ENCODE data around the gene TMEM91.
A peak's percentile ranks its signal among the peaks of the same experiment; 100 is the strongest.

TMEM91 gene

DNA sequence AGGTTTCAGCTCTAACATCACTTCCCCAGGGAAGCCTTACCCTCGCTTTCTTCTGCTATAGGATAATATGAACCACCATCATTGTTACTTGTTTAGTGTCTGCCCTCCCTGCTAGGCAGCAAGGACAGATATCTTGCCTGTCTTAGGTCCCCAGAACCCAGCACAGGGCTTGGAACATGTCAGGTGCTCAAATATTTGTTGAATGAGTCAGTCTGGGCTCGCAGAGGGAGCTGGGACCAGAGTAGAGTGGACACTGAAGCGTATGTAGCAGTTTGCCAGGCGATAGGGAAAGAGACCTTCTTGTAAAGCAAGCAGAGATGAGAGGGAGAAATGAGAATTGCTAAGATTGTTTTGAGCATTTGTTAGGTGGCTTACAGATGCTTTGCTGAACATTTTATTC is 33.0 kb downstream of the TMEM91 start:
- no peak for DNase-seq (ENCODE audit: low read depth in 2 of 3, low spot score in 2 of 3)

DNA sequence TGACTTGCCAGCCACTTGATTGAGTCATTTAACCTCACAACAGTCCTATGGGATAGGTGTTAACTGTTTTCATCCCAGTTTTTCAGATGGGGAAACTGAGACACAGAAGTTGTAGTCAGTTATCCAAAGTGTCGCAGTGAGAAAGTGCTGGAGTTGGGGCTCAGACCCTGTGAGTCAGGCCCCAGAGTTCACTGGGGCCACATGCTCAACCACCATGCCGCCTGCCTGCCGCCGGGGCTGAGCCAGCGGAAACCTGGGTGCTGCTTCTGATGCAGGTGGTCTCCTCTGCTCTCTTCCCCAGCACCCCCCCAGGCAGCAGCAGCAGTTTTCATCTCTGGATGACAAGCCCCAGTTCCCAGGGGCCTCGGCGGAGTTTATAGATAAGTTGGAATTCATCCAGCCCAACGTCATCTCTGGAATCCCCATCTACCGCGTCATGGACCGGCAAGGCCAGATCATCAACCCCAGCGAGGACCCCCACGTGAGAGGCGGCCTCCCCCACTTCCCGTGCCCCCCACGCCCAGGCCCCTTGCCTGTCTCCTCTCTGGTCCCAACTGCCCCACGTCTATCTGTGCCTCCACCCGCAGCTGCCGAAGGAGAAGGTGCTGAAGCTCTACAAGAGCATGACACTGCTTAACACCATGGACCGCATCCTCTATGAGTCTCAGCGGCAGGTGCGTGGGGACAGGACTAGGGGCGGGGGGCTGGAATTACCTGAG is 34.2 kb downstream of the TMEM91 start:
- no peak for DNase-seq (ENCODE audit: low read depth in 2 of 3, low spot score in 2 of 3)

DNA sequence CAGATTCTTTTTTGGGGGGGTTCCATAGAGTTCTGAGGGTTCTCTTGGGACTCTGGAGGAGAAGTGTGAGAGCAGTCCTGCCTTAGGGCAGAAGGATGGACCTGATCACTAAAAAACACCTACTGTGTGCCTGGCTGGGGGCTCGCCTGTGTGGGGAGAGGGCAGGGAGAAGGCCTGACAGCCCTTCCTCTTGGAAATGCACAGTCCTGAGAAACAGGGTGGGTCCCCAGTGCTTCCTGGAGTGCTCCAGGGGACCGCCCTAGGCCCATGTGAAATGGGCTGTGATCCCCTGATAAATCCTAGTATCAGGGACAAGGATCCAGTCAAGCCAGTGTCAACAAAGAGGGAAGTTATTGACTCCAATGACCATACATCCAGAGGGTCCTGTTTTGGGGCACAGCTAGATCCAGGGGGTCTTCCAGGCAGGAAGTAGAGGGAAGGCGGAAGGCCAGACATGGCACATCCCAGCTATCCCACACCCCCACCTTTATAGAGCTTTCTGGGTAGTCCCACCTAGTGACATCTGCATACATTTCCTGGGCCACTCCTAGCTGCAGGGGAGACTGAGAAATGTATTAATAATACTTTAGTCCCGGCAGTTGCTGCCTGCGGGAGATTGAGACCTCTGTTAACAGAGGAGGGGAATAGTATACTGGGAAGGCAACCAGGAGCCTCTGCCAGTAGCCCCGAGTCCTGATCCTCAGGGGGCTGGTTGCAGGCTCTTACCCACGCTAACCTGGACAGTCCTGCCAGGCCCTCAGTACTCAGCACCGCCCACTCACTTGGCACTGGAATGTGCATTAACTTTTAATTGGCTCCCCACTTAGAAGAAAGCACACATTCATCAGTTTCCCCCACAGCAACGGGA is 35.0 kb downstream of the TMEM91 start:
- DNase-seq (ENCODE audit: low read depth in 2 of 3, low spot score in 2 of 3) = no peak

DNA sequence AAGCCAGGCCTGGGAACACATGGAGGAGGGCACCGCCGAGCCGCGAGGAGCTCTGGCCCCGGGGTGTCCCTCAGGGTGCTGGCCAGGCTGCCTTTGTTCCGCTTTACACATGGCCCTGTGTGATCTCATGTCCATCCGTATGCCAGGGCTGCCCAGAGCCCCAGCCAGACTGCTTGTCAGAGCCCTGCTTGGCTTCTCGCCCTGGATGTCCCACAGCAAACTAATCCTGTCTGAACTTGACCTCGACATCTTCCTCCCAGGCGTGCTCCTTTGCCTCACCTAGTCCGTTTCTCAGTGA is 35.6 kb downstream of the TMEM91 start:
- no peak for DNase-seq (ENCODE audit: low read depth in 2 of 3, low spot score in 2 of 3)

DNA sequence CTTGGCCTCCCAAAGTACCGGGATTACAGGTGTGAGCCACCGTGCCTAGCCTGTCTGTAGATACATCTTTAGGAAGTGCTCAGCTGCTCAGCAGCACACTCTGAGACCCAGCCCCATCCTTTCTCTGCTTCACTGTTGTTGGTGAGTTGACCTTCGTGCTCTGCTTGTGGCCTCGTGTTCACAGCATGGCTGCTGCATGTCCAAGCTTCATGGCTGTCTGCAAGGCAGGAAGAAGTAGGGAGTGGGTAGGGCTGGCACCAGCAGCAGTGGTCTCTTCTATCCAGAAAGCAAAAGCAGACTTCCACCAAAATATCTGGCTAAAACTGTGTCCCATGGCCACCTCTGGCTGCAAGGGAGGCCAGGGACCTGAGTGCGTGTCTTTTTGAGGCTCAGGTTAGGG is 36.6 kb downstream of the TMEM91 start:
- no peak for DNase-seq (ENCODE audit: low read depth in 2 of 3, low spot score in 2 of 3)

DNA sequence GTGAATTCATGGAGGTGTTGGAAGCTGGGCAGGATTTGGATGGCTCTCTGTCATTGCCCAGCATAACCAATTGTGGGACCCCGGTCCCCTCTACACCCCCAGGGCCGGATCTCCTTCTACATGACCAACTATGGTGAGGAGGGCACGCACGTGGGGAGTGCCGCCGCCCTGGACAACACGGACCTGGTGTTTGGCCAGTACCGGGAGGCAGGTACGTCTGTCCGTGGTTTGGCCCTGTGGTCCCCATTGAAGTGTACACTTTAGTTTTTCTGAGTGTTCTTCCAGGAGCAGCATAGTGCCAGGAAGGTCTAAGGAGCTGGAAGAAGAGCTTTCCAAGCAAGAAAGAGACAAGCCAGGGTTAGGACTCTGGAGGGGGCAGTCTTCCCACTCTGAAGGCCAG is 37.6 kb downstream of the TMEM91 start:
- DNase-seq (ENCODE audit: low read depth in 2 of 3, low spot score in 2 of 3) = no peak

DNA sequence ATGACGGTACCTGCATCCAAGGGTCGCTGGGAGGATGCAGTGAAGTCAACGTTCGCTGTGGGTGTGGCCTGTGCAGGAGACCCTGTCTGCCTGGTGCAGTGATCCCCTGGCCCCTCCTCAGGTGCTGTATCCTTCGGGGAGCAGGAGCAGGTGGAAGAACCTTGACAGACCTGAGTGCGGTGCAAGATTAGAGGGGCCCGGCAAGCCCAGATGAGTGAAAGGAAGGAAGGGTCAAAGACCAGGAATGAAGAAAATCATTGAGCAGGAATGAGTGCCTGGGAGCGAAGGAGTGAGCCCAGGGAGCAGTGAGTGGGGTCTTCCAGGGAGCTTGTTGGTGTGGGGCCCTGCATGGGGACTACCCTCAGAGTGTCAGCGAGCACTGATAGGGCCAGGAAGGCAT is 38.1 kb downstream of the TMEM91 start:
- no peak for DNase-seq (ENCODE audit: low read depth in 2 of 3, low spot score in 2 of 3)

DNA sequence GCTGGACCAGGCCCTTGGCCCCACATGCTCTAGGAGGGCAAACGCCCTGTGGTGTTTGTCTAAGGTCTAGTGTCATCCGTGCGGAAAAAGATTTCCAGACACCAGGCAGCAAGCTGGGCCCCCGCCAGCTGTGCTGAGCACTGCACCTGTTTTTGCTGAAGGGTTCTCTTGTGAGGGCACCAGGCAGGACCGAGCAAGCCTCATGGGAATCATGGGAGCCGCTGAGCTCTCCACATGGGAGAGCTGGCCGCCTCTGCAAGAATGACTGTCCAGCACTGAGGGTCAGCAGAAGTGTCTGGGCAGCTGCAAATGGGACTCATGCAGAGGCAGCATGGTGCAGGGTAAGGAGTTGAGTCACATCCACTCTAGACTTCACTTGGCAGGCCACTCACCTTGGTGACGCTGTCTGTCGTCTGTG is 38.8 kb downstream of the TMEM91 start:
- no peak for DNase-seq (ENCODE audit: low read depth in 2 of 3, low spot score in 2 of 3)

DNA sequence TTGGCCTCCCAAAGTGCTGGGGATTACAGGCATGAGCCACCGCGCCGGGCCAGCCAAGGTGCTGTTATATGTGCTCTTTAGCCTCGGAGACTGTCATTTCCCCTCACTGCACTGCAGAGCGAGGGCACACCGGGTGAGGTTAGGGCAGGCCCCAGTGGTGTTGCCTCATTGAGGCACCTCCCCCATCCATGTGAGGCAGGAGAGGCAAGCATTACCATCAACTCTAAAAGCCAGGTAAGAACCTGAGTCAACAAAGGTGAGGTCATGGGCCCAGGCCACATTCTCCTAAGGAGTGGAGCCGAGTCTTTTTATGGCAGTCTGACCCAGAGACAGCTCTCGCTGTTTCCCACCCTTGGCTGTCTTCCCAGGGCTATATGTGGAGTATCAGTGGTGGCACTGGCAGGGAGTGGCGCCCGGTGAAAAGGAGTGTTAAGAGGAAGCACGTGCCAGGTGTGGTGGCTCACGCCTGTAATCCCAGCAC is 39.9 kb downstream of the TMEM91 start:
- DNase-seq (ENCODE audit: low read depth in 2 of 3, low spot score in 2 of 3) = no peak

DNA sequence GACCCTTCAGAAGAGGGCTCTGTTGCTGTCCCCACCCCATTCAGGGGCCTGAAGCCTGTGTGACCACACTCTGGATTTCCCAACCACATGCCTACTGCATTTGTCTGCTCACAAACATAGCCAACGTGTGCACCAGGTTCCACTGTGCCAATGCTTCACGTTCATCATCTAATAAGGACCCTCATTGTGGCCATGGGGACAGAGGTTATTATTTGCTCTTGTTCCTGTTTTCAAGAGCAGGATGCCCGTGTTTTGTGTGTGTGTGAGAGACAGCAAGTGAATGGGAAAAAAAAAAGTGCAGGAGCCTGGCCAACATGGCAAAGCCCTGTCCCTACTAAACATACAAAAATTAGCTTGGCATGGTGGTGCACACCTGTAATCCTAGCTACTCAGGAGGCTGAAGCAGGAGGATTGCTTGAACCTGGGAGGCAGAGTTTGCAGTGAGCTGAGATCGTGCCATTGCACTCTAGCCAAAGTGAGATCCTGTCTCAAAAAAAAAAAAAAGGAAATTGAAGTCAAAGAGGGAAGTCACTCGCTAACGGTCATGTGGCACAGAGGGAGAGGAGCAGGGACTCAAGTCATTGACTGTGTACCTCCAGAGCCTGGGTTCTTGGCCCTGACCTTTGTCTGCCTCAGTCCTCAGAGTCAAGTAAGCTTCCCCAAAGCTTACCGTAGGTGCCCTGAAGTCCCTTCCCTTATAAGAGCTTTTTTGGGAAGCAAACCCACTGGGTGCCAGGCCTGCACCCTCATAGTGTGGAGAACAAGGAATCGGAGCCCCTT is 44.0 kb downstream of the TMEM91 start:
- DNase-seq (ENCODE audit: low read depth in 2 of 3, low spot score in 2 of 3) = no peak

DNA sequence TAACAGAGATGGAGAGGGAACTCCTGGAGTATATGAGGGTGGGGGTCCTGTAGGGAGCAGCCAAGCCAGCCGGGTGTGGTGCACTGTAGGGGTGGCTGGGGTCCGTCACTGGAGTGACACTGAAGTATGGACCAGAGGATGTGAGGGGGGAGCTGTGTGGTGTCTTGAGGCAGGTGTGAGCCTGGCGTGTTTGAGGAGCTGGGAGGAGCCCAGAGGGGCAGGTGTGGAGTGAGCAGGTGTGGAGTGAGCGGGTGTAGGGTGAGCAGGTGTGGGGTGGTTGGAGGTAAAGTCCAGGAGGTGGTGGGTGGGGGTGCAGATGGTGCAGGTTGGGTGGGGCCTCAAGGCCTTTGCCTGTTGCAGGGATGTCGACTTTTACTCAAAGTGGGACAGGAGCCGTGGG is 45.0 kb downstream of the TMEM91 start:
- no peak for DNase-seq (ENCODE audit: low read depth in 2 of 3, low spot score in 2 of 3)

DNA sequence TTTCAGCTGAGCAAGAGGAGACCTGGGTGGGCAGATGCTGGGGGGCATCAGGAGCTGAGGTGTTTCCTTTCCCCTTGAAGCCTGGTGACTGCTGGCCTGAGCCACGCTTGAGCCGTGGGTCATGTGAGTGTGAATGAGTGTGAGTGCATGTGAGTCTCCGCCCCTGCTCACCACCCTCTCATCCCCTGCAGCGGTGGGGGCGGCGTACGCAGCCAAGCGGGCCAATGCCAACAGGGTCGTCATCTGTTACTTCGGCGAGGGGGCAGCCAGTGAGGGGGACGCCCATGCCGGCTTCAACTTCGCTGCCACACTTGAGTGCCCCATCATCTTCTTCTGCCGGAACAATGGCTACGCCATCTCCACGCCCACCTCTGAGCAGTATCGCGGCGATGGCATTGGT is 45.6 kb downstream of the TMEM91 start:
- no peak for DNase-seq (ENCODE audit: low read depth in 2 of 3, low spot score in 2 of 3)

DNA sequence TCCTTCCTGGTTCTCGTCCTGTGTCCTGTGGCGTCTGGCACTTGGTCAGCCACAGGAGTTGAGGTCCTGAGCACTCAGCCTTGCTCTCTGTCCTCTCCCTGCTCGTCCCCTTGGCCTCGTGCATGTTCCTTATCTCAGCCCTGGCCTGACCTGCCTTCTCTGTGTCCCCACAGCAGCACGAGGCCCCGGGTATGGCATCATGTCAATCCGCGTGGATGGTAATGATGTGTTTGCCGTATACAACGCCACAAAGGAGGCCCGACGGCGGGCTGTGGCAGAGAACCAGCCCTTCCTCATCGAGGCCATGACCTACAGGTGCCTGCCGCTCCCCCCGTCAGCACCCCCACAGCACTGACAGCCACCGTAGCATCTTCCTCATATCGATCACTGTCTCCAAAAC is 46.1 kb downstream of the TMEM91 start:
- DNase-seq (ENCODE audit: low read depth in 2 of 3, low spot score in 2 of 3) = no peak

DNA sequence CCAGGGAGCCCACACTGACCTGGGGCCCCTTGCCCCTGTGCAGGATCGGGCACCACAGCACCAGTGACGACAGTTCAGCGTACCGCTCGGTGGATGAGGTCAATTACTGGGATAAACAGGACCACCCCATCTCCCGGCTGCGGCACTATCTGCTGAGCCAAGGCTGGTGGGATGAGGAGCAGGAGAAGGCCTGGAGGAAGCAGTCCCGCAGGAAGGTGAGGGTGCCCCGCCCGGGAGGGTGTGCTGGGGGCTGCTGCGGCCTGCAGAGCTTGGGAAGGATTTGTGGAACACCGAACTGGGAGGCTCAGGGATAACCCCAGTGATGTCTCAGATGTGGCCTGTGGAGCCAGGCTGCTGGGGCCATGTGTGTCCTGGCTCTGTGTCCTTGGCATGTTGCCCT is 46.6 kb downstream of the TMEM91 start:
- no peak for DNase-seq (ENCODE audit: low read depth in 2 of 3, low spot score in 2 of 3)

DNA sequence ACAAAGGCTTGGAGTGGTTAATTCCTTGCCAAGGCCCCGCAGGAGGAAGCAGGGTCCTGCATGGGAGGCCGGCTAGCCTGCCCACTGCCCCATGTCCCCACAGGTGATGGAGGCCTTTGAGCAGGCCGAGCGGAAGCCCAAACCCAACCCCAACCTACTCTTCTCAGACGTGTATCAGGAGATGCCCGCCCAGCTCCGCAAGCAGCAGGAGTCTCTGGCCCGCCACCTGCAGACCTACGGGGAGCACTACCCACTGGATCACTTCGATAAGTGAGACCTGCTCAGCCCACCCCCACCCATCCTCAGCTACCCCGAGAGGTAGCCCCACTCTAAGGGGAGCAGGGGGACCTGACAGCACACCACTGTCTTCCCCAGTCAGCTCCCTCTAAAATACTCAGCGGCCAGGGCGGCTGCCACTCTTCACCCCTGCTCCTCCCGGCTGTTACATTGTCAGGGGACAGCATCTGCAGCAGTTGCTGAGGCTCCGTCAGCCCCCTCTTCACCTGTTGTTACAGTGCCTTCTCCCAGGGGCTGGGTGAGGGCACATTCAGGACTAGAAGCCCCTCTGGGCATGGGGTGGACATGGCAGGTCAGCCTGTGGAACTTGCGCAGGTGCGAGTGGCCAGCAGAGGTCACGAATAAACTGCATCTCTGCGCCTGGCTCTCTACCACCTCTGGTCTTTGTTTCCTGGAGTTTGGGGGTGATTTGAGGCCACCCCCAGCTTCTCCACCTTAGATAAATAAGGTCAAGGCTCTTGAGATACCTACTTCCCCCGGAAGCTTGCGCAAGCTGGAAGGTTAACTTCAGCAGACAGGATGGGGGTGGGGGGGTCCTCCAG is 48.2 kb downstream of the TMEM91 start:
- no peak for DNase-seq (ENCODE audit: low read depth in 2 of 3, low spot score in 2 of 3)

DNA sequence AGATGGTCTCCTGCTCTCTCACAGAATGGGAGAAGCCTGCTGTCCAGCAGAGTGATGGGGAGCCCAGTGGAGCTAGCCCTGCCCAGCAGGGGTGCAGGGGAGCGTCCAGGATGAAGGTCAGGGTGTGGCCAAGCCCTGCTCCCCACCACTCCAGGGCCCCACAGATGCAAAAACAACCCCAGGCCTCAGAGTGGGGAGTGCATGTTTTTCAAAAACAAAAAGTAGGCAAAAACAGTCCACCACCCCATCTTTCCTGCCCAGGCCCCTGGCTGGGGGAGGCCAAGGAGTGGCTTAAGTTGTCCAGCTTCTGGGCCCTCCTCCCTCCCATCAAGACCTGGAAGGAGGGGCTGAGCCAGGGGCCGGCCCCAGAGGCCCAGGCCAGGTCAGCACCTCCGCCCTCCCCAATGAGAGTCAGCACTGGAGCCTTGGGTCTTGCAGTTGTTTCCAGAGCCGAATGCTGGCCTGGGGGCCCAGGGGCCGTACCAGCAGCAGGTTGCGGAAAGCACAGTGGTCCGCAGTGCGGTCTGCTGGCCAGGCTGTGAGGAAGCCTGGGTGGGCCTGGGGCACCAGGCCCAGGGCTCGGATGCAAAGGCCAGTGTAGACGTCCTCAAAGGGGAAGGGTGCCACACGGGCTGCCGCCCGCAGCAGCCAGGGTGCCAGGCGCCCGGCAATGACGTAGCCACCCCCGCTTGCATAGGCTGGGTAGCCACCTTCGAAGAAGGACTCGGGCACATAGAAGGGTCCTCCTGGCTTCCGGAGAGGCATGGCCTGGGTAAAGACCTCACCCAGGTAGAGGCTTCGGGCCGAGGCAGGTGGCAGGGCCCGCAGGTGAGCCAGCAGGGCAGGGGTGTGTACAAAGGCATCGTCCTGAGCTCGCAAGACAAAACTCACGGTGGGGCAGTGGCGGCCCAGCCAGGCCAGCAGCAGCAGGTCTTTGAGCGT is 49.1 kb downstream of the TMEM91 start:
- no peak for DNase-seq (ENCODE audit: low read depth in 2 of 3, low spot score in 2 of 3)

DNA sequence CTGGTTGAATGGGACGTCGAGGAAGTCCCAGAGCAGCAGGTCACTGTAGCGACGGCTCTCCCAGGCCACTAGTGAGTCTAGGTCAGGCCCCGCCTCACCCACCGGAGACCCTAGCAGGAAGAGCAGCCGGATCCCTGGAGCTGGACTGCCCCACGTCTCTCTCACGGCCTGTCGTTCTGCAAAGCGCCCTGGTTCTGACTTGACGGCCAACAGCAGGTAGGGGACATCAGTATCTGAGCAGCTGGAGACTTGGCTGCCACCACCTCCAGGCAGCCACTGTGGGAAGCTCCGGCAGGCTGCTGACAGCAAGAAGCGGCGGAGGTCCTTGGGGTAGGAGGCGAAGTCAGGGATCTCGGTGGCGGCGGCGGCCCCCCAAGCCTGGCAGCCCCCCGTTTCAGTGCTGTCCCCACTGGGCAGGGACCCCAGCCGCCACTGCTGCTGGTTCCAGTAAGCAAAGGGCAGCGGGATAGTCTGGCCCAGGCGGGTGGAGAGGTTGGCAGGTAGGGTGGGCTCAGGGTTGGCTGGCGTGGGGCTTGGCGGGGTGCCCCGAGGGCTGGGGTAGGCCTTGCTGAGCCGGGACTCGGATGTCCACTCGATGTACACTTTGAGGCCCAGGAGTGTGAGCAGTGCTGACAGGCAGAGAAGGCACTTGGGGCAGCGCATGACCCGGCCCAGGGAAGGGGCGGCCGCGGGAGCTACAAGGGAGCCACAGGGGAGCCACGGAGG is 49.9 kb downstream of the TMEM91 start:
- DNase-seq (ENCODE audit: low read depth in 2 of 3, low spot score in 2 of 3) = no peak

DNA sequence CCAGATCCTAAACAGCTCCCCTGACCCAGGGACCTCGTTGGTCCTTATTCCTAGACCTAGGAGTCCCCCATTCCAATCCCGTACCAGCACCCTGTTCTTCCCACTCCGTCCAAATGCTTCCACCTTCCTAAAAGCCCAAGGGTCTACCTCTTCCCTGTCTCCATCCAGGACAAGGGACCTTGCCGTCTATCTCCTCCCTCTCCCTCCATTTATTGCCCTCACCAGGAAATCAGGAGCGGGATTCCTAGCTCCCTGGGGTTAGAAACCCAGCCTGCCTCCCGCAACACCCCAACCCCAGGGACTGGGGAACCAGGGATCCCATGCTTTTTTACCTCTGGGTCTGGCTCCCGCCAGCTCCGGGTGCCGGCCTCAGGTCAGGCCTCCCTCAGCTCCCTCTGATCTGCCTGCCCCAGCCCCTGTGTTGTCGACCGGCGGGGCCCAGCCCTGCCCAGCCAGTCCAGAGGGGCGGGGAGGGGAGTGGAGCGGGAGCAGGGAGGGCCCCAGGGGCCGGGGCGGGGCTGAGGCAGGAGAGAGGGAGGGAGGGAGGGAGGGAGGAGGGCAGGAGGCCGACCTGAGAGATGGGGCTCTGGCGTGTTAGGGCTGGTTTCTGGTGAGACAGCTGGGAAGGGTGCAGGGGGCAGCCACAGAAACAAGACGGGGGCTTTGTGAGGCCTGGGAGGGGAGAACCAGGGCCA is 50.8 kb downstream of the TMEM91 start, which contains the start of gene B3GNT8:
TSS of gene B3GNT8 (minus strand) at position 423 of the 695 bp plus-strand sequence. CDS start 596 bp downstream, outside the sequence.
- DNase-seq (ENCODE audit: low read depth in 2 of 3, low spot score in 2 of 3) = peak in 1 of 3 experiments; percentile 25
